Endothelial cell (in vitro differentiated cells): ENCODE results near the gene HCAR2. TPM values are rescaled to one million over a fixed set of nuclear protein-coding genes. Genes with fewer than 3 reads are reported as not detected.
"Not testable (repeated sequence)": the region's sequence is repeated elsewhere in the genome, so short reads cannot be mapped to it uniquely, and the experiment has no call there.

ENCODE experiments used
- DNase-seq: peaks from one replicate; pipeline ENCODE4 v3.0.0; 2021; ENCODE audit warnings: low spot score
- H3K27ac Mint-ChIP-seq: one replicate; pipeline ENCODE4 v1.8.0; 2021; ENCODE audit warnings: mixed read lengths, inconsistent platforms; ENCODE audit not compliant: unreplicated experiment
- H3K27me3 Mint-ChIP-seq: one replicate; pipeline ENCODE4 v1.8.0; 2021; ENCODE audit warnings: mild to moderate bottlenecking, moderate library complexity, mixed read lengths, inconsistent platforms; ENCODE audit not compliant: unreplicated experiment
- H3K36me3 Mint-ChIP-seq: one replicate; pipeline ENCODE4 v1.8.0; 2021; ENCODE audit warnings: mild to moderate bottlenecking, low read depth, mixed read lengths, inconsistent platforms; ENCODE audit not compliant: unreplicated experiment
- H3K4me1 Mint-ChIP-seq: one replicate; pipeline ENCODE4 v1.8.0; 2021; ENCODE audit warnings: mild to moderate bottlenecking, mixed read lengths, inconsistent platforms; ENCODE audit not compliant: unreplicated experiment
- H3K4me3 Mint-ChIP-seq: one replicate; pipeline ENCODE4 v1.8.0; 2021; ENCODE audit warnings: mild to moderate bottlenecking, mixed read lengths, inconsistent platforms; ENCODE audit not compliant: unreplicated experiment
- H3K9me3 Mint-ChIP-seq: one replicate; pipeline ENCODE4 v1.8.0; 2021; ENCODE audit warnings: mixed read lengths, inconsistent platforms; ENCODE audit not compliant: unreplicated experiment
- total RNA-seq: library from RNA; stranded (reverse); fragmentation: NEBNext Ultra II Directional; extraction: Animal tissue kit (Norgen Biotek cat#: 25700); gene quantifications from one replicate; pipeline ENCODE4 v1.2.1, GENCODE V29; 2021; ENCODE audit not compliant: unreplicated experiment
- TF ChIP-seq, protein P1 (sequence below): fragments of 200-600 bp; sonication (generic); IDR thresholded peaks from one replicate; pipeline ENCODE4 v1.5.0; 2021; ENCODE audit warnings: antibody characterized with exemption; ENCODE audit not compliant: unreplicated experiment

Gene HCAR2
- total RNA-seq, 1 donor from 2014 or later = not detected

- H3K9me3 Mint-ChIP-seq = no peaks in the 10 kb centered on the region
- peaks cover 32% of the 10 kb centered on the region for H3K4me1 Mint-ChIP-seq
- H3K36me3 Mint-ChIP-seq = no peaks in the 10 kb centered on the region
- H3K4me3 Mint-ChIP-seq = no peak overlapping the region
- H3K27me3 Mint-ChIP-seq = peaks cover 3% of the 10 kb centered on the region
- H3K27ac Mint-ChIP-seq = peak overlapping the region; percentile 73
- TF ChIP-seq, protein P1, sequence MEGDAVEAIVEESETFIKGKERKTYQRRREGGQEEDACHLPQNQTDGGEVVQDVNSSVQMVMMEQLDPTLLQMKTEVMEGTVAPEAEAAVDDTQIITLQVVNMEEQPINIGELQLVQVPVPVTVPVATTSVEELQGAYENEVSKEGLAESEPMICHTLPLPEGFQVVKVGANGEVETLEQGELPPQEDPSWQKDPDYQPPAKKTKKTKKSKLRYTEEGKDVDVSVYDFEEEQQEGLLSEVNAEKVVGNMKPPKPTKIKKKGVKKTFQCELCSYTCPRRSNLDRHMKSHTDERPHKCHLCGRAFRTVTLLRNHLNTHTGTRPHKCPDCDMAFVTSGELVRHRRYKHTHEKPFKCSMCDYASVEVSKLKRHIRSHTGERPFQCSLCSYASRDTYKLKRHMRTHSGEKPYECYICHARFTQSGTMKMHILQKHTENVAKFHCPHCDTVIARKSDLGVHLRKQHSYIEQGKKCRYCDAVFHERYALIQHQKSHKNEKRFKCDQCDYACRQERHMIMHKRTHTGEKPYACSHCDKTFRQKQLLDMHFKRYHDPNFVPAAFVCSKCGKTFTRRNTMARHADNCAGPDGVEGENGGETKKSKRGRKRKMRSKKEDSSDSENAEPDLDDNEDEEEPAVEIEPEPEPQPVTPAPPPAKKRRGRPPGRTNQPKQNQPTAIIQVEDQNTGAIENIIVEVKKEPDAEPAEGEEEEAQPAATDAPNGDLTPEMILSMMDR = no peak
- DNase-seq = no peak
These were observed 22.4 kb upstream of the HCAR2 start for GRCh38 chr12:122725452-122726079.

GRCh38 chr12:122724641-122725243 lies 21.6 kb upstream of the HCAR2 start:
- DNase-seq = no peak
- no peak overlapping the region for H3K4me3 Mint-ChIP-seq
- no peaks in the 10 kb centered on the region for H3K36me3 Mint-ChIP-seq
- TF ChIP-seq, protein P1 = no peak
- H3K27ac Mint-ChIP-seq = no peak overlapping the region
- no peaks in the 10 kb centered on the region for H3K9me3 Mint-ChIP-seq
- H3K4me1 Mint-ChIP-seq = peaks cover 25% of the 10 kb centered on the region
- peaks cover 3% of the 10 kb centered on the region for H3K27me3 Mint-ChIP-seq

- TF ChIP-seq, protein P1 = no peak
- Mint-ChIP-seq H3K27ac (no peak overlapping the region), H3K4me3 (no peak overlapping the region), H3K4me1 (peaks cover 15% of the 10 kb centered on the region), H3K9me3 (no peaks in the 10 kb centered on the region), H3K36me3 (no peaks in the 10 kb centered on the region), H3K27me3 (peaks cover 5% of the 10 kb centered on the region)
- DNase-seq = no peak
These were observed 19.2 kb upstream of the HCAR2 start for GRCh38 chr12:122722387-122722786.

DNA sequence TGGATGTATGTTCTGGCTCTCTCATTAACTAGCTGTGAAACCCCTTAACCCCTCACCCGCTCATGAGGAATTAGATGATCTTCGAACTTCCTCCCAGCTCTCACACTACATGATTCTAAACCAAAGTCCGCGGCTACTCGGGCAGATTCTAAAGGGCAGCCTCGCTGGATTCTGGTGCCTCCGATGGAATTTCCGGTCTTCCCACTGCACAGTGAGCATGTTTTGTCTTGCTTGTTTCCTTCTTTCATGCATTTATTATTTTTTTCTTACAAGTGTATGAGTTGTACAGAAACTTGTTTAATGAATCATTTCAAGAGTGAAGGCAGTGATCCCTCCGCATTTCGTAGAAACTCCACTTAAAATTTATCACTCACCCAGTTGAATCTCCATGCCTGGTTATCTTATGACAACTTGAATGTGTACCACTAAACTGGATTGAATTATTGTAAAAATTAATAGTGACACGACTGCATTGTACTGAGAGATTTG lies 17.9 kb upstream of the HCAR2 start:
- H3K4me3 Mint-ChIP-seq = no peak overlapping the region

DNA sequence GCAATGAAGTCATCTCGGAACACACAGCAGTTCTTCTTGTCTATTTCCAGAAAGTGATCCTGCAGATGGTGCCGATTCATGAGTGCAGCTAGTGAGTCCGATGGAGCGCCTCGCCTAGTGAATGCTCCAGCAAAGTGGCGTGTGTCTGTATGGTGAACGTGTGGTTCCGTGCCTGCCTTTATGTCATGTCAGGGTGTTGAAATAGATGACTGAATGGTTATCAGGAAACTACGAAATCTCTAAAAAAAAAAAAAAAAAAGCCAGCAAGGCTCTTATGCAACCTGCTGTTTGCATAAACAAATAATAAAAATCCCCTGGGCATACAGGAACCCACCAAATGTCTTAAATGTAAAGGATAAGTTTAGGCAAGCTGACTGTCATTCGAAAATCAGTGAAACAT lies 13.5 kb upstream of the HCAR2 start, which contains the start of gene HCAR3:
TSS of gene HCAR3 (minus strand) at position 154 of the 400 bp plus-strand sequence. CDS start at position 80, 74 bp downstream.
- H3K27ac Mint-ChIP-seq, H3K4me1 Mint-ChIP-seq, H3K4me3 Mint-ChIP-seq, H3K36me3 Mint-ChIP-seq, H3K27me3 Mint-ChIP-seq, H3K9me3 Mint-ChIP-seq, DNase-seq: not testable (repeated sequence)

More for the DNA sequence above, 17.9 kb upstream of the HCAR2 start:
- TF ChIP-seq, protein P1 = no peak
- no peak for DNase-seq
- Mint-ChIP-seq H3K36me3 (no peaks in the 10 kb centered on the region), H3K9me3 (no peaks in the 10 kb centered on the region), H3K27ac (no peak overlapping the region), H3K4me1 (peaks cover 11% of the 10 kb centered on the region), H3K27me3 (peaks cover 2% of the 10 kb centered on the region)

DNA sequence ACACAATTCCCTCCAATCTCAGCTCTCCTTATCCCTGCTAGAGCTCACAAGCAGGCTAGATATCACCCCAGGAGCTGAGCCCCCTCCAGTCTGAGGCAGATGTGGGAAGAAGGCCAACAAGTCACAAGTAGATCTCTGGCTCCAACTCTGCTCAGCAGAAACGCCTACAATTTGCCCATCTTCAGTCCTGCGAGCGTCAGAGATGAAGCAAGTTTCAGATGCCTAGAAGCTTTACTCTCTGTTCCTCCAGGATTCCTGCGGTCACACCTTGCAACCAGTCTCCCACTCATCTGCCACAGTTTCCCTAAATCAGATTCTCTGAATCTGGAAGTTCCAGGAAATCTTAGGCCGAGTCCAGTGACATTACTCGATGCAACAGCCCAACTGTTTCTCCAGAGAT lies 12.1 kb upstream of the HCAR2 start:
- H3K4me1 Mint-ChIP-seq, H3K36me3 Mint-ChIP-seq, DNase-seq, H3K9me3 Mint-ChIP-seq, H3K27me3 Mint-ChIP-seq, H3K4me3 Mint-ChIP-seq, H3K27ac Mint-ChIP-seq: not testable (repeated sequence)

GRCh38 chr12:122713491-122714188 lies 10.5 kb upstream of the HCAR2 start:
- H3K4me1 Mint-ChIP-seq, H3K27me3 Mint-ChIP-seq, H3K36me3 Mint-ChIP-seq, DNase-seq, H3K9me3 Mint-ChIP-seq, H3K4me3 Mint-ChIP-seq, H3K27ac Mint-ChIP-seq: not testable (repeated sequence)

GRCh38 chr12:122711266-122711665 lies 8.1 kb upstream of the HCAR2 start:
- not testable (repeated sequence) for H3K4me1 Mint-ChIP-seq, H3K27ac Mint-ChIP-seq, H3K9me3 Mint-ChIP-seq, DNase-seq, H3K36me3 Mint-ChIP-seq, H3K4me3 Mint-ChIP-seq, H3K27me3 Mint-ChIP-seq
